Measurements from ENCODE around the gene KIDINS220. TPM values are rescaled to one million over a fixed set of nuclear protein-coding genes. Genes with fewer than 3 reads are reported as not detected.

The KIDINS220 gene
- total and polyA plus RNA-seq, 2 experiments from 2014 or later, result 24.2 to 77.5 TPM

DNA sequence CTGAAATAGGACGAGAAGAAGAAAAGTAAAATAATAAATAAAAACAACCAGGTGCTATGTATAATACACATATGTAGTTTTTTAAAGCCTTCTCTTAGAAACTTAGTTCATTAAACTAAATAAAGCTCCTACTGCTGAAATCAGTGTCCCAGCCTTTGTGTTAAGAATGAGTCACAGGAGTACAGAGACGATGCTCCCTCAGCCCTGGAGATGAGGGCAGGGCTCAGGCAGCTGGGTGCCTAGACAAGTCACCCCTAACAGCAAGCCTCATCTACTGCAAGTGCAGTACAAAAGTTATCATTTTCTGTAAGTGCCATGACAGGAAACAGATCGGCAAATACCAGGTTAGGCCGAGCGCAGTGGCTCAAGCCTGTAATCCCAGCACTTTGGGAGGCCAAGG lies 18.2 kb downstream of the KIDINS220 start:
- 83% methylated on average over 5 of the region's 5 CpGs for WGBS (ENCODE audit: low lambda C conversion rate, missing lambda C conversion rate)
- no peak overlapping the region for H3K27ac ChIP-seq
- no peak overlapping the region for H2AFZ ChIP-seq
- TF ChIP-seq, protein P1, sequence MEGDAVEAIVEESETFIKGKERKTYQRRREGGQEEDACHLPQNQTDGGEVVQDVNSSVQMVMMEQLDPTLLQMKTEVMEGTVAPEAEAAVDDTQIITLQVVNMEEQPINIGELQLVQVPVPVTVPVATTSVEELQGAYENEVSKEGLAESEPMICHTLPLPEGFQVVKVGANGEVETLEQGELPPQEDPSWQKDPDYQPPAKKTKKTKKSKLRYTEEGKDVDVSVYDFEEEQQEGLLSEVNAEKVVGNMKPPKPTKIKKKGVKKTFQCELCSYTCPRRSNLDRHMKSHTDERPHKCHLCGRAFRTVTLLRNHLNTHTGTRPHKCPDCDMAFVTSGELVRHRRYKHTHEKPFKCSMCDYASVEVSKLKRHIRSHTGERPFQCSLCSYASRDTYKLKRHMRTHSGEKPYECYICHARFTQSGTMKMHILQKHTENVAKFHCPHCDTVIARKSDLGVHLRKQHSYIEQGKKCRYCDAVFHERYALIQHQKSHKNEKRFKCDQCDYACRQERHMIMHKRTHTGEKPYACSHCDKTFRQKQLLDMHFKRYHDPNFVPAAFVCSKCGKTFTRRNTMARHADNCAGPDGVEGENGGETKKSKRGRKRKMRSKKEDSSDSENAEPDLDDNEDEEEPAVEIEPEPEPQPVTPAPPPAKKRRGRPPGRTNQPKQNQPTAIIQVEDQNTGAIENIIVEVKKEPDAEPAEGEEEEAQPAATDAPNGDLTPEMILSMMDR (IDR thresholded peaks at IDR 0.05; ENCODE audit: poor library complexity), result no peak
- TF ChIP-seq EZH2 (IDR thresholded peaks at IDR 0.05; ENCODE audit: borderline replicate concordance) (no peak), EZH2phosphoT487 (IDR thresholded peaks at IDR 0.05; ENCODE audit: low read depth, severe bottlenecking, unreplicated experiment) (no peak)
- H3K9me2 ChIP-seq (replicated peaks; ENCODE audit: insufficient read depth), result no peaks in the 10 kb centered on the region
- no peak overlapping the region for H3K4me3 ChIP-seq
- no peaks in the 10 kb centered on the region for H3K36me3 ChIP-seq (replicated peaks; ENCODE audit: insufficient read depth, low read depth)
- H3K4me2 ChIP-seq, result no peak overlapping the region
- H4K20me1 ChIP-seq (ENCODE audit: insufficient read depth, poor library complexity, severe bottlenecking), result no peaks in the 10 kb centered on the region
- no peaks in the 10 kb centered on the region for H3K27me3 ChIP-seq
- H3K4me1 ChIP-seq (ENCODE audit: insufficient read depth), result peaks cover 12% of the 10 kb centered on the region
- DNase-seq (ENCODE audit: low spot score), result no peak
- no peaks in the 10 kb centered on the region for H3K9me3 ChIP-seq (ENCODE audit: low read depth)
- H3K79me2 ChIP-seq, result peaks cover 3% of the 10 kb centered on the region

DNA sequence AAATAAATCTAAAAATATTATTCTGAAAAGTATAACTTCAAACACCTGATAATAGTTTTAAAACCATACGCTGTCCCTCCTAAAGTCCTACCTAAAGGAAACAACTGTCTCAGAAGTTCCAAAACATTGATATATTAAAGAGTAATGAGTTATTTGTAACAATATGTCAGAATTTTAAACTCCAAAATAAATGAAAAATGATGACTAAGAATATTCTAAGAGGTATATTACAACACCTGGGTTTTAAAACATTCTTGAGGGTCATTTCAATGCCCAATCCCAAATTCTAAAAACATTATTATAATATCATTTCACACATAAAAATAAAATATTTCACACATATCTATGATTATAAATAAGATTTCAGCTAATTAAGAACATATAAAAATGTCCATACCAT lies 20.2 kb downstream of the KIDINS220 start:
- peaks cover 3% of the 10 kb centered on the region for H3K79me2 ChIP-seq
- no peaks in the 10 kb centered on the region for H3K36me3 ChIP-seq (replicated peaks; ENCODE audit: insufficient read depth, low read depth)
- TF ChIP-seq, protein P1 (IDR thresholded peaks at IDR 0.05; ENCODE audit: poor library complexity), result no peak
- TF ChIP-seq EZH2phosphoT487 (IDR thresholded peaks at IDR 0.05; ENCODE audit: low read depth, severe bottlenecking, unreplicated experiment), result no peak
- no peak for TF ChIP-seq EZH2 (IDR thresholded peaks at IDR 0.05; ENCODE audit: borderline replicate concordance)
- H4K20me1 ChIP-seq (ENCODE audit: insufficient read depth, poor library complexity, severe bottlenecking), result no peaks in the 10 kb centered on the region
- no peak overlapping the region for H3K27ac ChIP-seq
- H3K4me2 ChIP-seq, result no peak overlapping the region
- no peak overlapping the region for H3K4me3 ChIP-seq
- no peak overlapping the region for H2AFZ ChIP-seq
- H3K4me1 ChIP-seq (ENCODE audit: insufficient read depth), result peaks cover 10% of the 10 kb centered on the region
- DNase-seq (ENCODE audit: low spot score), result no peak
- H3K27me3 ChIP-seq, result no peaks in the 10 kb centered on the region
- WGBS (ENCODE audit: low lambda C conversion rate, missing lambda C conversion rate), result 95% methylated on average over 1 of the region's 1 CpG
- H3K9me2 ChIP-seq (replicated peaks; ENCODE audit: insufficient read depth), result no peaks in the 10 kb centered on the region
- no peaks in the 10 kb centered on the region for H3K9me3 ChIP-seq (ENCODE audit: low read depth)

DNA sequence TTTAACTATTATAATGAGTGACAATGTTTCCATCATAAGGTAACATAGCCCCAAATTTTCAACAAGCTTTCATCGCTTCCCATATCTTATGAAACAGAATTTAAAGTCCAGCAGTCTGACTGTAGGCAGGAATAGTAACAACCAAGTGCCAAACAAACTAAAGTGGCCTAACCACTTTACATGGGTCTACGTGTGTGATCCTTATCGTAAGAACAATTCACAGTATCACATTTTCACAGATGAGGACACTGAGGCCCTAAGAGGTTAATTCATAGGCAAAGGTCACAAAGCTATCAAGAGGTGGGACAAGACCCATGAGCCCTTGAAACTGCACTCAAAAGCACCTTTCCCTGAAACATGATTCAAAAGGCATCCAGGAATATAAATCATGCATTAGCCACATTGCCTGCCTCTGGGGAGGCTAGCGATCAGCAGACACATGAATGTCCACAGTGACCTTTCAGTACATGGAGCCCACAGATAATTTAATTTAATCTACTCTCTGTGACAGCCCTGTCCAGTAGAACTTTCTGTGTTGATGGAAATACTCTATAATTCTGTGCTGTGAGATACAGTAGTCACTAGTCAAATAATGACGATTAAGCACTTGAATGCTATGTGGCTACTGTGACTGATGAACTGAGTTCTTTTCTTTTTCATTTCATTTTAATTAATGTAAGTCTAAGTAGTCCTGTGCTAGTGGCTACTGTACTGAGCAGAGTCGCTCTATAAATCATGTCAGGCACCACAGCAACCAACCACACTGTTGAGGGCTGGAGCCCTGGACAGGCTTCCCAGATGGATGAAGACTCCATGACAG lies 30.3 kb downstream of the KIDINS220 start:
- WGBS (ENCODE audit: low lambda C conversion rate, missing lambda C conversion rate), result 96% methylated on average over 6 of the region's 6 CpGs
- Histone ChIP-seq H3K79me2 (no peaks in the 10 kb centered on the region), H3K4me1 (ENCODE audit: insufficient read depth) (no peaks in the 10 kb centered on the region), H3K9me3 (ENCODE audit: low read depth) (no peaks in the 10 kb centered on the region), H3K36me3 (replicated peaks; ENCODE audit: insufficient read depth, low read depth) (no peaks in the 10 kb centered on the region), H3K27me3 (no peaks in the 10 kb centered on the region), H3K9me2 (replicated peaks; ENCODE audit: insufficient read depth) (no peaks in the 10 kb centered on the region), H3K27ac (no peak overlapping the region), H2AFZ (no peak overlapping the region), H4K20me1 (ENCODE audit: insufficient read depth, poor library complexity, severe bottlenecking) (no peaks in the 10 kb centered on the region), H3K4me2 (no peak overlapping the region), H3K4me3 (no peak overlapping the region)
- TF ChIP-seq EZH2 (IDR thresholded peaks at IDR 0.05; ENCODE audit: borderline replicate concordance), result no peak
- no peak for TF ChIP-seq EZH2phosphoT487 (IDR thresholded peaks at IDR 0.05; ENCODE audit: low read depth, severe bottlenecking, unreplicated experiment)
- TF ChIP-seq, protein P1 (IDR thresholded peaks at IDR 0.05; ENCODE audit: poor library complexity), result no peak
- DNase-seq (ENCODE audit: low spot score), result no peak
